Measurements from ENCODE around the gene DNAJC5G.

Gene DNAJC5G

DNA sequence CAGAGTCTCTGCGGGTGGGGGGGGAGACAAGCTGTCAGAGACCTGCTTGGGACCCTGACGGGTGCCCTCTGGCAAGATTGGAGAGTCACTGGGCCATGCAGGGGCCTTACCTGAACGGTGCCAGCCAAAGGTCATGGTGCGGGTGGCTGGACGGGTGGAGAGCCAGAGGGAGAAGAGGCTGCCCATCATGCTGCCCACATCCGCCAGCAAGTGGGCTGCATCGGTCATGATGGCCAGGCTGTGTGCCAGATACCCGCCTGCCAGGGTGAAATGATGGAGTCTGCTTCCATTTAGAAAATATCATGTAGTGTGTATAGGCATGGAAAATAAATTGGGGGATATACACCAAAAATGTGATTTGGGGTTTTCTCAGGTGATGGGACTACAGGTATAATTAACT, 17.2 kb upstream of the DNAJC5G start:
- TF ChIP-seq, protein P1, sequence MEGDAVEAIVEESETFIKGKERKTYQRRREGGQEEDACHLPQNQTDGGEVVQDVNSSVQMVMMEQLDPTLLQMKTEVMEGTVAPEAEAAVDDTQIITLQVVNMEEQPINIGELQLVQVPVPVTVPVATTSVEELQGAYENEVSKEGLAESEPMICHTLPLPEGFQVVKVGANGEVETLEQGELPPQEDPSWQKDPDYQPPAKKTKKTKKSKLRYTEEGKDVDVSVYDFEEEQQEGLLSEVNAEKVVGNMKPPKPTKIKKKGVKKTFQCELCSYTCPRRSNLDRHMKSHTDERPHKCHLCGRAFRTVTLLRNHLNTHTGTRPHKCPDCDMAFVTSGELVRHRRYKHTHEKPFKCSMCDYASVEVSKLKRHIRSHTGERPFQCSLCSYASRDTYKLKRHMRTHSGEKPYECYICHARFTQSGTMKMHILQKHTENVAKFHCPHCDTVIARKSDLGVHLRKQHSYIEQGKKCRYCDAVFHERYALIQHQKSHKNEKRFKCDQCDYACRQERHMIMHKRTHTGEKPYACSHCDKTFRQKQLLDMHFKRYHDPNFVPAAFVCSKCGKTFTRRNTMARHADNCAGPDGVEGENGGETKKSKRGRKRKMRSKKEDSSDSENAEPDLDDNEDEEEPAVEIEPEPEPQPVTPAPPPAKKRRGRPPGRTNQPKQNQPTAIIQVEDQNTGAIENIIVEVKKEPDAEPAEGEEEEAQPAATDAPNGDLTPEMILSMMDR (IDR thresholded peaks at IDR 0.05; ENCODE audit: poor library complexity, severe bottlenecking): no peak
- Histone ChIP-seq H3K9me3 (ENCODE audit: severe bottlenecking) (no peaks in the 10 kb centered on the region), H3K4me1 (ENCODE audit: insufficient read depth, poor library complexity, severe bottlenecking) (no peaks in the 10 kb centered on the region), H3K36me3 (ENCODE audit: low read depth) (no peaks in the 10 kb centered on the region), H3K27me3 (ENCODE audit: insufficient read depth, poor library complexity, severe bottlenecking) (peaks cover 29% of the 10 kb centered on the region), H3K27ac (ENCODE audit: poor library complexity, severe bottlenecking) (no peak overlapping the region), H3K4me3 (ENCODE audit: severe bottlenecking) (no peak overlapping the region)
- ATAC-seq (ENCODE audit: low read depth) (no peak), DNase-seq (ENCODE audit: low spot score) (no peak)

DNA sequence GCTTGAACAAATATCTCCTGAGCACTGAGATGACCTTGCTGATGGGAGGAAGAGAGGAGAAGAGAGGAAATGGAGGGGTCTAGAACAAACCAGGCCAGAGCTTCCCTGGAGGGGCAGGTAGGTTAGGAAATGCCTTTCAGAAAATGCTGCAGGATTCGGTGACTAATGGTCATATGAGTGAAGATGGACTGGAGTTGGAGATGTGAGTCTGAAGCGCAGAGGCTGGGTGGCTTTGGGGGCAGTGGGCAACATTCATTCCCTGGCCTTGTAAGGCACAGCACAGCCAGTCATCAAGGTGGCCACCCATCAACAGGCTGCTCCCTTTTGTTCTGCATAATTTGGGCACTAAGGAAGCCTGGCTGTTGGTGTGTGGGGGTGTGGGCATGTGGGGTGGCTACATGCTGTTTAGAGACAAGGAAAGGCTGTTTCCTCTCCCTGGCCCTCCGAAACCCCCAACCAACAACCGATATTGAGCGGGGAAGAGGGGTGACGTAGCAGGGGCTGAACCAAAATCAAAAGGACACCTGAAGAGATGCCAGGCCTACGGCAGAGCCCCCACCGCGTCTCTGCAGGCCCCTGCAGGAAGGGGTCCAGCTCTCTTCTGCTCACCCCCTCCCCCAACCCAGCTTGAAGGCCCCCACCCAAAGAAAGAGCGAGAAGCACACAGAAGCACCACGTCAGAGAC, 13.8 kb upstream of the DNAJC5G start:
- Histone ChIP-seq H3K27ac (ENCODE audit: poor library complexity, severe bottlenecking) (no peak overlapping the region), H3K36me3 (ENCODE audit: low read depth) (no peaks in the 10 kb centered on the region), H3K27me3 (ENCODE audit: insufficient read depth, poor library complexity, severe bottlenecking) (peaks cover 60% of the 10 kb centered on the region), H3K9me3 (ENCODE audit: severe bottlenecking) (no peaks in the 10 kb centered on the region), H3K4me3 (ENCODE audit: severe bottlenecking) (no peak overlapping the region), H3K4me1 (ENCODE audit: insufficient read depth, poor library complexity, severe bottlenecking) (no peaks in the 10 kb centered on the region)
- TF ChIP-seq, protein P1 (IDR thresholded peaks at IDR 0.05; ENCODE audit: poor library complexity, severe bottlenecking): no peak
- ATAC-seq (ENCODE audit: low read depth) (no peak), DNase-seq (ENCODE audit: low spot score) (no peak)

DNA sequence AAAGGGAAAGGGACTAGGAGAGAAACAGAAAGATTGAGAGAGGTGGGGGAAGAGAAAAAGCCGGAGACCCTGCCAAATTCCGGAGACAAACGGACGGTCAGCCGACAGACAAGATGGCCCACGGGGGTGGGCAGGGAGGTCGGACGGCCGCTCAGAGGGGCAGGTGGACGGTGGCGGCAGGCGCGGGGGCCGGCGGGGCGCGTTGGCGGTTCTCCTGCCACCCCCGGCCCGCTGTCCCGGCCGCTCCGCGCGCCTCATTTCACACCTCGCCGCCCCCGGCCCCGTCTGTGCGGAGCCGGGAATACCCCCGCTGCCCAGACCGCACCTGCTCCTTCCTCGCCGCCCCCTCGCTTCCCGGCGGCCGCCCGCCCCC, 13.3 kb upstream of the DNAJC5G start:
- ATAC-seq (ENCODE audit: low read depth): no peak

DNA sequence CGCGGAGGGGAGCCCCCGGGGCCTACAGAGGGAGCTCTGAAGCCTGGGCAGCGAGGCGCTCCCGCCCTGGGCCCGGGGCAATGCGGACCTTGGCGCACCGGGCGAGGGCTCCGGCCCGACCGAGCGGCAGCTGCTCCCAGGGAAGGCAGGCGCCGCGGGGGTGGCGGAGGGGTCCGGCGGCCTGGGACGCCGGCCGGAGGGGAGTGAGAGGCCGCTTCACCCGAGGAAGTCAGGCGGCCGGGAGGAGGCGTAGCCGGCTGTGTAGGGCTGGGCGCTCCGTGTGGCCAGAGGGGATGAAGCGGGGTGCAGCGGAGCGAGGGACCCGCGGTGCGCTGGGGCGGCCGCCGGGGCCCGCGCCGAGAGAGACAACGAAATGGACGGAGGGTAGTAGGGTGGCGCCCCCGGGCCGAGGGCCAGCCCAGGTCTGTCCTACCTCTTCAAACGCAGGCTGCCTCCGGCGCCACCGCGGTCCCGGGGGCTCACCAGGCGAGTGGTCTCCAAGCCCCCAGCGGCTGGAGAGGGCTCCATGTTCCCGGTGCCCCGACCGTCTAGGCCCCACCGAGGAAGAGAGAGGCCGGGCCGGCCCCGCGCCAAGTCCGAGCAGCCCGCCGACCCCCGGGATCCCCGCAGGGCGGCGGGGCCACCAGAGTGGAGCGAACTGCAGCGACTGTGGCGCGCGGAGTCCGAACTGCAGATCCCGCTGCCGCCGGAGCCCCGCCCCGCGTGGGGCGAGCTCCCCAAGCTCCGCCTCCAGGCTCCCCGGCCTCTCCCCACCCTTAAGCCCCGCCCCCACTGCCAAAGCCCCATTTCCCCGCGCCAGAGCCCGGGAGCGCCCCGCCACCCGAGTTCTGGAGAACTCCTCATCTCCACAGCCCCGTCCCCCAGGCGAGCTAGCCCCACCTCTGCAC, 12.6 kb upstream of the DNAJC5G start, which contains the start of gene SLC30A3:
Gene SLC30A3, minus strand, starts transcription at position 669 of the 908 bp plus-strand sequence. Its CDS starts 141 bp downstream, at position 528.
- ATAC-seq (ENCODE audit: low read depth): peak; percentile 71
- Histone ChIP-seq H3K4me3 (ENCODE audit: severe bottlenecking) (peak within 1 kb of the TSS; percentile 37), H3K36me3 (ENCODE audit: low read depth) (no peaks in the 10 kb centered on the region), H3K9me3 (ENCODE audit: severe bottlenecking) (no peaks in the 10 kb centered on the region), H3K27me3 (ENCODE audit: insufficient read depth, poor library complexity, severe bottlenecking) (peaks cover 63% of the 10 kb centered on the region), H3K27ac (ENCODE audit: poor library complexity, severe bottlenecking) (no peak within 1 kb of the TSS), H3K4me1 (ENCODE audit: insufficient read depth, poor library complexity, severe bottlenecking) (no peaks in the 10 kb centered on the region)
- TF ChIP-seq, protein P1 (IDR thresholded peaks at IDR 0.05; ENCODE audit: poor library complexity, severe bottlenecking): peak; percentile 13
- no peak for DNase-seq (ENCODE audit: low spot score)

More for the DNA sequence above, 13.3 kb upstream of the DNAJC5G start:
- H3K9me3 ChIP-seq (ENCODE audit: severe bottlenecking): no peaks in the 10 kb centered on the region
- H3K27me3 ChIP-seq (ENCODE audit: insufficient read depth, poor library complexity, severe bottlenecking): peaks cover 63% of the 10 kb centered on the region
- H3K27ac ChIP-seq (ENCODE audit: poor library complexity, severe bottlenecking): no peak overlapping the region
- DNase-seq (ENCODE audit: low spot score): no peak
- no peaks in the 10 kb centered on the region for H3K36me3 ChIP-seq (ENCODE audit: low read depth)
- no peaks in the 10 kb centered on the region for H3K4me1 ChIP-seq (ENCODE audit: insufficient read depth, poor library complexity, severe bottlenecking)
- H3K4me3 ChIP-seq (ENCODE audit: severe bottlenecking): peak overlapping the region; percentile 37
- TF ChIP-seq, protein P1 (IDR thresholded peaks at IDR 0.05; ENCODE audit: poor library complexity, severe bottlenecking): no peak
